IMR-90 (cell line): ENCODE results near the gene TADA2A. TPM values are rescaled to one million over a fixed set of nuclear protein-coding genes. Genes with fewer than 3 reads are reported as not detected.

ENCODE experiments used
- ATAC-seq: fragments of 200-7000 bp; cut with Tn5 transposase; 2 replicates; pipeline ENCODE4 v1.9.1; 2020; ENCODE audit warnings: low read depth, mild to moderate bottlenecking, moderate library complexity
- BruUV-seq: library from RNA; stranded (reverse); fragments of 400-500 nt; replicated peaks from 2 replicates; lab custom pipeline; 2021; lab: Mats Ljungman, UMichigan
- CTCF ChIA-PET: fragments of 300-600 bp; formaldehyde crosslinking; extraction: SDS; loops from one replicate; lab custom pipeline; 2021; ENCODE audit warnings: antibody characterized with exemption; lab: Yijun Ruan, JAX
- POLR2A ChIA-PET: fragments of 300-600 bp; sonication (Branson Sonifier 250); formaldehyde crosslinking; loops from one replicate; lab custom pipeline; 2022; ENCODE audit warnings: antibody characterized with exemption; ENCODE audit not compliant: unreplicated experiment; lab: Charles Lee
- DNase-seq: peaks from one replicate; pipeline ENCODE4 v3.0.0; 2013
- H2AFZ ChIP-seq: replicated peaks from 2 replicates; pipeline ENCODE3; 2013; ENCODE audit warnings: low read length, mild to moderate bottlenecking; ENCODE audit not compliant: poor library complexity
- H2AK5ac ChIP-seq: 2 replicates; pipeline ENCODE4 v1.6.1; 2013; ENCODE audit warnings: low read depth, low read length, inconsistent platforms
- H2AK9ac ChIP-seq: replicated peaks from 2 replicates; pipeline ENCODE3; 2013; ENCODE audit warnings: mild to moderate bottlenecking, low read depth, low read length, moderate library complexity; ENCODE audit not compliant: poor library complexity
- H2BK120ac ChIP-seq: 2 replicates; pipeline ENCODE4 v1.6.1; 2013; ENCODE audit warnings: low read depth, low read length, inconsistent platforms
- H2BK15ac ChIP-seq: 3 replicates; pipeline ENCODE4 v1.6.1; 2013; ENCODE audit warnings: low read depth, low read length, inconsistent platforms
- H2BK20ac ChIP-seq: 2 replicates; pipeline ENCODE4 v1.6.1; 2013; ENCODE audit warnings: low read depth, mild to moderate bottlenecking, inconsistent platforms, low read length, moderate library complexity
- H2BK5ac ChIP-seq: 2 replicates; pipeline ENCODE4 v1.6.1; 2013; ENCODE audit warnings: mild to moderate bottlenecking, low read depth, low read length, inconsistent platforms; ENCODE audit not compliant: poor library complexity, severe bottlenecking
- H3K14ac ChIP-seq: replicated peaks from 2 replicates; pipeline ENCODE4 v1.6.1; 2013; ENCODE audit warnings: low read depth, low read length, inconsistent platforms
- H3K18ac ChIP-seq: 2 replicates; pipeline ENCODE4 v1.6.1; 2013; ENCODE audit warnings: low read depth, low read length, control low read depth
- H3K23ac ChIP-seq: 2 replicates; pipeline ENCODE4 v1.6.1; 2013; ENCODE audit warnings: low read depth, low read length, inconsistent platforms
- H3K27ac ChIP-seq: 2 replicates; pipeline ENCODE4 v1.5.1; 2013; ENCODE audit warnings: mild to moderate bottlenecking, control low read depth, low read length; ENCODE audit not compliant: insufficient read depth
- H3K27me3 ChIP-seq: 2 replicates; pipeline ENCODE4 v1.6.1; 2013; ENCODE audit warnings: low read length; ENCODE audit not compliant: control insufficient read depth, insufficient read depth
- H3K36me3 ChIP-seq: 2 replicates; pipeline ENCODE4 v1.6.1; 2013; ENCODE audit warnings: low read length, mixed read lengths; ENCODE audit not compliant: control insufficient read depth, insufficient read depth
- H3K4ac ChIP-seq: 2 replicates; pipeline ENCODE4 v1.6.1; 2013; ENCODE audit warnings: low read depth, low read length, inconsistent platforms
- H3K4me1 ChIP-seq: 2 replicates; pipeline ENCODE4 v1.6.1; 2013; ENCODE audit warnings: low read length, mixed read lengths; ENCODE audit not compliant: control insufficient read depth, insufficient read depth
- H3K4me2 ChIP-seq: 2 replicates; pipeline ENCODE4 v1.6.1; 2013; ENCODE audit warnings: low read depth, mild to moderate bottlenecking, control low read depth, low read length, moderate library complexity
- H3K4me3 ChIP-seq: 2 replicates; pipeline ENCODE4 v1.5.1; 2013; ENCODE audit warnings: low read depth, mild to moderate bottlenecking, control low read depth, low read length, moderate library complexity; ENCODE audit not compliant: insufficient read depth
- H3K56ac ChIP-seq: 2 replicates; pipeline ENCODE4 v1.6.1; 2013; ENCODE audit warnings: low read length, inconsistent platforms; ENCODE audit not compliant: insufficient read depth; ENCODE audit errors: extremely low read depth
- H3K79me1 ChIP-seq, 2 experiments: 2 replicates each; pipeline ENCODE4 v1.6.1; 2013; ENCODE audit warnings: low read length in 2 of 2, inconsistent platforms in 1 of 2, low read depth in 1 of 2
- H3K9ac ChIP-seq: 2 replicates; pipeline ENCODE4 v1.6.1; 2013; ENCODE audit warnings: low read depth, low read length, control low read depth
- H3K9me1 ChIP-seq: 2 replicates; pipeline ENCODE4 v1.6.1; 2013; ENCODE audit warnings: low read length, inconsistent platforms; ENCODE audit not compliant: insufficient read depth
- H3K9me3 ChIP-seq: 2 replicates; pipeline ENCODE4 v1.6.1; 2013; ENCODE audit warnings: low read length; ENCODE audit not compliant: control insufficient read depth, insufficient read depth
- H4K20me1 ChIP-seq: 2 replicates; pipeline ENCODE4 v1.6.1; 2013; ENCODE audit warnings: low read length, inconsistent platforms; ENCODE audit not compliant: insufficient read depth
- H4K5ac ChIP-seq: 2 replicates; pipeline ENCODE4 v1.6.1; 2013; ENCODE audit warnings: mild to moderate bottlenecking, low read depth, low read length, control low read depth
- H4K8ac ChIP-seq, 2 experiments: 2 replicates each; pipeline ENCODE4 v1.6.1; 2013; ENCODE audit warnings: low read depth in 2 of 2, low read length in 2 of 2, control low read depth in 1 of 2, inconsistent platforms in 1 of 2
- H4K91ac ChIP-seq: 2 replicates; pipeline ENCODE4 v1.6.1; 2013; ENCODE audit warnings: low read depth, low read length, inconsistent platforms; ENCODE audit not compliant: insufficient read depth
- BHLHE40 ChIP-seq: fragments of 150-350 bp; IDR thresholded peaks from 2 replicates; pipeline ENCODE4 v1.6.1; 2016; ENCODE audit warnings: mild to moderate bottlenecking, low read depth, low read length
- CEBPB ChIP-seq: IDR thresholded peaks from 2 replicates; pipeline ENCODE4 v1.6.1; 2012; ENCODE audit warnings: low read depth, low read length, improper control_type of control experiment
- CHD1 ChIP-seq: IDR thresholded peaks from 2 replicates; pipeline ENCODE4 v1.6.1; 2012; ENCODE audit warnings: low read depth, low read length, improper control_type of control experiment
- CTCF ChIP-seq: conservative IDR thresholded peaks from 2 replicates; pipeline ENCODE4 v1.5.1; 2012; ENCODE audit warnings: mild to moderate bottlenecking, low read depth, low read length, improper control_type of control experiment
- ELK1 ChIP-seq: fragments of 150-350 bp; IDR thresholded peaks from 2 replicates; pipeline ENCODE4 v1.6.1; 2016; ENCODE audit warnings: low read depth, mild to moderate bottlenecking, low read length, moderate library complexity, borderline replicate concordance
- FOS ChIP-seq: fragments of 150-350 bp; IDR thresholded peaks from 2 replicates; pipeline ENCODE4 v1.6.1; 2016; ENCODE audit warnings: low read depth, low read length
- MAFK ChIP-seq: IDR thresholded peaks from 2 replicates; pipeline ENCODE4 v1.6.1; 2012; ENCODE audit warnings: low read depth, low read length, improper control_type of control experiment
- MXI1 ChIP-seq: IDR thresholded peaks from 2 replicates; pipeline ENCODE4 v1.6.1; 2012; ENCODE audit warnings: low read depth, mild to moderate bottlenecking, low read length, moderate library complexity, borderline replicate concordance
- NFE2L2 ChIP-seq: fragments of 150-350 bp; IDR thresholded peaks from 2 replicates; pipeline ENCODE4 v1.6.1; 2016; ENCODE audit warnings: low read depth, mild to moderate bottlenecking, low read length
- POLR2A ChIP-seq: IDR thresholded peaks from 2 replicates; pipeline ENCODE4 v1.6.1; 2012; ENCODE audit warnings: mild to moderate bottlenecking, low read depth, low read length
- RAD21 ChIP-seq: IDR thresholded peaks from 2 replicates; pipeline ENCODE4 v1.6.1; 2012; ENCODE audit warnings: low read length, improper control_type of control experiment
- RCOR1 ChIP-seq: IDR thresholded peaks from 2 replicates; pipeline ENCODE4 v1.6.1; 2012; ENCODE audit warnings: mild to moderate bottlenecking, low read length, improper control_type of control experiment; ENCODE audit not compliant: insufficient replicate concordance
- RFX5 ChIP-seq: IDR thresholded peaks from 2 replicates; pipeline ENCODE4 v1.8.0; 2012; ENCODE audit warnings: low read depth, mild to moderate bottlenecking, low read length, moderate library complexity
- USF2 ChIP-seq: fragments of 150-350 bp; IDR thresholded peaks from 2 replicates; pipeline ENCODE4 v1.6.1; 2017; ENCODE audit warnings: mild to moderate bottlenecking, antibody characterized with exemption, low read length, low read depth
- WGBS, 2 experiments: methylation state at CpG; one replicate each; pipeline versions ENCODE4 v1.1.5 to v1.1.7; 2013; ENCODE audit warnings: missing lambda C conversion rate in 2 of 2; ENCODE audit not compliant: insufficient read length in 1 of 2; ENCODE audit errors: extremely low coverage in 2 of 2; 5-methylcytosine and 5-hydroxymethylcytosine counted together
- dilution Hi-C: fragments of 300-500 bp; cut with HindIII; formaldehyde crosslinking; loops from one replicate; pipeline ENCODE4 v1.14.3; 2018; ENCODE audit warnings: low sequenced_read_pairs; ENCODE audit not compliant: unreplicated experiment
- in situ Hi-C: fragments of 300-500 bp; cut with MboI; formaldehyde crosslinking; loops from 3 replicates; pipeline ENCODE4 v1.14.3; 2019; ENCODE audit warnings: low sequenced_read_pairs, inconsistent platforms, mixed read lengths
- intact Hi-C: fragments of 100-400 bp; cut with micrococcal nuclease; formaldehyde crosslinking; loops from 2 replicates; pipeline ENCODE4 v1.10.0; 2022
- polyA plus RNA-seq, 3 experiments: library from polyadenylated mRNA; depleted of rRNA; stranded (reverse); fragments of >200 nt; gene quantifications; 2 replicates each; pipeline ENCODE4 v1.2.3, GENCODE V29; 2012; ENCODE audit warnings: low replicate concordance in 1 of 3
- total RNA-seq: library from RNA; depleted of rRNA; stranded (reverse); fragments of >200 nt; gene quantifications from 2 replicates; pipeline ENCODE4 v1.2.3, GENCODE V29; 2012

The TADA2A gene
- total and polyA plus RNA-seq, 2 of the 4 experiments (the other 2 are of a cell fraction): 13.1 to 19.7 TPM

GRCh38 chr17:37488009-37488604 is 81.4 kb downstream of the TADA2A start:
- H3K27me3 ChIP-seq: no peaks in the 10 kb centered on the region
- WGBS, 2 experiments: 50% methylated on average over 2 of the region's 7 CpGs; no CpG with 5 or more reads in 1 of the 2 experiments
- H3K4me2 ChIP-seq: peak overlapping the region; percentile 58
- H3K79me1 ChIP-seq: peaks cover 0 to 36% of the 10 kb centered on the region in 2 experiments; a peak in 2 of 4 replicates
- H3K18ac ChIP-seq: peak overlapping the region; percentile 48; the same call in 1 of the 2 replicates
- H3K9me3 ChIP-seq: no peaks in the 10 kb centered on the region
- 0 out of 2 replicates have a peak overlapping the region, but pooled peaks have one; percentile 58 for H3K56ac ChIP-seq
- H3K4me1 ChIP-seq: peaks cover 7% of the 10 kb centered on the region; the same call in 1 of the 2 replicates
- intact Hi-C loops (loop anchor here (2.0 kb wide), 1 partner anchor 115 kb away; no protein-coding TSS in a partner anchor), dilution Hi-C loops (no loop called here), in situ Hi-C loops (no loop called here)
- H2AK9ac ChIP-seq: no peak overlapping the region
- peak overlapping the region; percentile 97 for H2BK5ac ChIP-seq
- peak overlapping the region; percentile 26; the same call in 1 of the 2 replicates for H4K91ac ChIP-seq
- peak overlapping the region in 1 of 2 experiments; percentile 44; a peak in 1 of 4 replicates for H4K8ac ChIP-seq
- peak overlapping the region; percentile 70 for H2BK120ac ChIP-seq
- BruUV-seq: no TSS peak
- peak overlapping the region; percentile 66; the same call in 1 of the 2 replicates for H2AK5ac ChIP-seq
- ChIA-PET CTCF (no interaction called here), POLR2A (no interaction called here)
- H3K9ac ChIP-seq: no peak overlapping the region
- no peaks in the 10 kb centered on the region for H3K36me3 ChIP-seq
- H3K9me1 ChIP-seq: peaks cover 4% of the 10 kb centered on the region; the same call in 1 of the 2 replicates
- DNase-seq: peak; percentile 99
- peak overlapping the region; percentile 23; the same call in 2 of the 3 replicates for H2BK15ac ChIP-seq
- H3K27ac ChIP-seq: peak overlapping the region; percentile 51; the same call in 1 of the 2 replicates
- H4K20me1 ChIP-seq: peaks cover 31% of the 10 kb centered on the region; the same call in 1 of the 2 replicates
- 0 out of 2 replicates have a peak overlapping the region, but pooled peaks have one; percentile 23 for H3K14ac ChIP-seq
- peak; percentile 31 for ATAC-seq
- H4K5ac ChIP-seq: no peak overlapping the region
- no peak overlapping the region for H3K23ac ChIP-seq
- no peak overlapping the region for H2AFZ ChIP-seq
- peak overlapping the region; percentile 33 for H2BK20ac ChIP-seq
- peak overlapping the region; percentile 16 for H3K4ac ChIP-seq
- no peak overlapping the region; the same call in 1 of the 2 replicates for H3K4me3 ChIP-seq
- TF ChIP-seq CTCF (no peak; the same call in 1 of the 2 replicates), ELK1 (no peak), POLR2A (no peak; the same call in 1 of the 2 replicates), NFE2L2 (peak; percentile 96), FOS (peak; percentile 88), USF2 (no peak), RCOR1 (peak; percentile 30), CHD1 (no peak), MAFK (peak; percentile 86), CEBPB (no peak), BHLHE40 (peak; percentile 41), RAD21 (peak; percentile 27), MXI1 (no peak), RFX5 (no peak)
